PFSK-1 (cell line): ENCODE results near the gene OCLN.

Experiments used
- FOXP2 ChIP-seq: optimal IDR thresholded peaks from 2 replicates; pipeline ENCODE3; 2011; ENCODE audit warnings: borderline replicate concordance, control low read depth, inconsistent platforms; ENCODE audit not compliant: insufficient read depth; ENCODE audit errors: extremely low read length, extremely low read depth
- POLR2AphosphoS5 ChIP-seq: IDR thresholded peaks from 2 replicates; pipeline ENCODE4 v1.6.1; 2012; ENCODE audit warnings: low read depth, mild to moderate bottlenecking, control low read depth, low read length, moderate library complexity
- REST ChIP-seq, 2 experiments: IDR thresholded peaks; 2 replicates each; pipeline versions ENCODE4 v1.6.1 to v1.8.0; 2011 to 2012; ENCODE audit warnings: low read depth in 2 of 2, low read length in 2 of 2, control low read depth in 1 of 2, inconsistent platforms in 1 of 2, mild to moderate bottlenecking in 1 of 2, moderate library complexity in 1 of 2; ENCODE audit not compliant: insufficient read depth in 1 of 2
- SIN3A ChIP-seq: IDR thresholded peaks from 2 replicates; pipeline ENCODE4 v1.6.1; 2012; ENCODE audit warnings: mild to moderate bottlenecking, low read length, moderate library complexity, borderline replicate concordance; ENCODE audit not compliant: insufficient read depth
- TAF1 ChIP-seq: IDR thresholded peaks from 2 replicates; pipeline ENCODE4 v1.6.1; 2012; ENCODE audit warnings: low read length, control low read depth, borderline replicate concordance; ENCODE audit not compliant: insufficient read depth

OCLN gene

DNA sequence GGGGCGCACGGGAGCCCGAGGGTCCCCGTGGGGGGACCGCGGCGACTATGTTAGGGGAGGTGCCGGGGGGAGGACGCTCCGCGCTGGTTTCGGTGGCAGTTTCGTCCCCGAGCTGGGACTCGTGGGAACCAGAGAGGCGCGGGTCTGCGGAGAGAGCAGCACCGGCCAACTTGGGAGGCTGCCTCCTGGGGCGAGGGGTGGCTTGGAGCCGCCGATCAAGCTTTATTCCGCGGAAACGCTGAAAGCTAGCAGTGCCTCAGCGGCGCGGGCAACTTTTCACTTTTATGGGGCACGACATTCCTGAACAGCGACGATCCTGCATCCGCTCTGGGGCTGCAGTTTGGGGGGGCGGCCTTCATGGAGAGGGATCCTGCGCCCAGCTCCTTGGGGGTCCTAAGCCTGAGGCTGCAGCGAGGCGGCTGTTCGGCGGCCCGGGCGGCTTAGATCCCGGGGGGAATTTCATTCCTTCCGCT, 369 bp downstream of the OCLN start:
- TF ChIP-seq TAF1, result no peak
- no peak for TF ChIP-seq SIN3A
- no peak for TF ChIP-seq REST (IDR thresholded peaks at IDR 0.05; ENCODE audit: insufficient read depth in 1 of 2, low read depth in 2 of 2, low read length in 2 of 2)
- no peak for TF ChIP-seq POLR2AphosphoS5
- no peak for TF ChIP-seq FOXP2

DNA sequence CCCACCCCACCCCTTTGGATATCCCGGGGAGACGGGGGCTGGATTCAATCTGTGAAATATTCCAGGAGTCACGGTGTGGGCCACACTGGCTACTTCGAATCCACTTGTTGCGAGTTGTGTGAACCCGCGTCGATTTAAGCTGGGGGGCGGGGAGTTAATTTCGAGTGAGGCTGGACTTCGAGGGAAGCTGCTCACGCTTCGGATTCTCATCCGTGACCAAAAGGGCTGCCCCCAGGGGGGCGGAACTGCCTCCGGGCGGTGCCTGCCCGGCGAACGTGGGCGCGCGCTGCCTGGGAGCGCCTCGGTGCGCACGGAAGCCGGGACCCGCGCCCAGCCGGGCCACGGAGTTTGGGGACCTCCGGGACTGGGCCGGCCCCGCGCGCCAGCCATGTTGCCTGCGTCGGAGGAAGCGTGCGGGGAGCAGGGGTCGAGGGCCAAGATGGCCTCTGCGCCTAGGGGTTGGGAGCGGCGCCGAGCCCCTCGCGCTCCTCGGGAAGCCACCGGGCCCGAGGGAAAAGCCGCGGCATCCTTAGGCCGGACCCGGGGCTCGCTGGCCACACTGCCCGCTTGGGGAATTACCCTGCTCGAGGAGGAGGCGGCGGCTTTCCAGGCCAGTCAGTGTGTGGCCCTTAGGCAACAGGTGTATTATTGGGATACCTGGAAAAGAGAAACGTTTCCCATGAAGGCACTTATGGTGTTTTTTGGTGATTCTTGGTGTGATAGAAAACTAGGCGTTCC, 975 bp downstream of the OCLN start:
- TF ChIP-seq SIN3A (no peak), REST (IDR thresholded peaks at IDR 0.05; ENCODE audit: insufficient read depth in 1 of 2, low read depth in 2 of 2, low read length in 2 of 2) (no peak), FOXP2 (no peak), POLR2AphosphoS5 (no peak)

DNA sequence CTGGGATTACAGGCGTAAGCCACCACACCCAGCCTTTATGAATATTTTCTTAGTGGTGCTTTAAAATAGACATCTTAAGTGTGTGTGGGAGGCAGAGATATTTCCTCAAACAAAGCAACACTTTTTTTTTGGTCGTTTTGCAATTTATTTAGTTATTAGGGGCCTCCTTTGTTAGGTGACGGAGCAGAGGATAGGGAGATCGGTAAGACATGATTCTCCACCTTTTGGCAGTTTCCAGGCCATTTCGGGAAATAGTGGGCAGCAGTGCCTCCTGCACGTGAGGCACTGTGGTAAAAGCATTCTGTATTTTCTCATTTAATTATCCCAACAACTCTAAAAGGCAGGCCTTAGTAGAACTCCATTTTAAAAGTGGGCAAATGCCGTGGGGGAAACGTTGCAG, 1.9 kb downstream of the OCLN start:
- TF ChIP-seq SIN3A (no peak), TAF1 (no peak), FOXP2 (no peak), POLR2AphosphoS5 (no peak), REST (IDR thresholded peaks at IDR 0.05; ENCODE audit: insufficient read depth in 1 of 2, low read depth in 2 of 2, low read length in 2 of 2) (no peak)

DNA sequence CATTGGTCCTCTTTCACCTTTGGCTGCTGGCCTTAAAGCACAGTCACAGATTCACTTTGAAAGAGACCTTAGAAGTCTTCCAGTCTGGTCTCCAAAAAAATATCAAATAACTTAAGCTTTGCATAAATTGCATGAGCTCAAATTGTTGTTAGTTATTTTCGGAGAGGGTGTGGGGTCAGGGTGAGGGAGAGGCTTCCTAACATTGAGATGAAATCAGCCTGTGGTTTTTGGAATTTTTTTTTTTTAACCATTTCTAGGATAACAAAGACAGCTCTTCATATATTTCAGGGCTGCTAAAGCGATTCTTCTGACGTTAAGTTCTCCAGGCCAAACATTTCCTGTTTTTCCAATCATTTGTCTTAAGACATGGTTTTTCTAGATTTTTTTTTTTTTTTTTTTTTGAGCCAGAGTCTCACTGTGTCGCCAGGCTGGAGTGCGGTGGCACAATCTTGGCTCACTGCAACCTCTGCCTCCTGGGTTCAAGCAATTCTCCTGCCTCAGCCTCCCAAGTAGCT, 4.5 kb downstream of the OCLN start:
- TF ChIP-seq SIN3A (no peak), REST (IDR thresholded peaks at IDR 0.05; ENCODE audit: insufficient read depth in 1 of 2, low read depth in 2 of 2, low read length in 2 of 2) (no peak), FOXP2 (no peak), POLR2AphosphoS5 (no peak), TAF1 (no peak)
